Measurements from ENCODE around the gene ANO10.

The ANO10 gene

GRCh38 chr3:43406643-43407023, 215.2 kb downstream of the ANO10 start:
- DNase-seq = no peak

- no peak for DNase-seq
Measured at GRCh38 chr3:43405888-43406642, 215.7 kb downstream of the ANO10 start.

GRCh38 chr3:43400781-43401730, 220.8 kb downstream of the ANO10 start:
- no peak for DNase-seq

GRCh38 chr3:43400167-43400566, 221.6 kb downstream of the ANO10 start:
- no peak for DNase-seq

- DNase-seq = no peak
Measured at GRCh38 chr3:43399034-43399433, 222.8 kb downstream of the ANO10 start.

- DNase-seq = no peak
Measured at GRCh38 chr3:43394041-43394554, 227.7 kb downstream of the ANO10 start.

GRCh38 chr3:43391621-43392020, 230.2 kb downstream of the ANO10 start:
- no peak for DNase-seq

- DNase-seq = no peak
Measured at GRCh38 chr3:43390255-43390588, 231.6 kb downstream of the ANO10 start.

GRCh38 chr3:43389388-43390254, 232.2 kb downstream of the ANO10 start:
- no peak for DNase-seq

- no peak for DNase-seq
Measured at GRCh38 chr3:43388915-43389314, 232.9 kb downstream of the ANO10 start.

- no peak for DNase-seq
Measured at GRCh38 chr3:43388175-43388574, 233.6 kb downstream of the ANO10 start.

GRCh38 chr3:43379343-43379742, 242.5 kb downstream of the ANO10 start:
- no peak for DNase-seq

- peak; percentile 0 for DNase-seq
Measured at GRCh38 chr3:43378066-43378935, 243.5 kb downstream of the ANO10 start.

GRCh38 chr3:43373560-43373928, 248.3 kb downstream of the ANO10 start:
- no peak for DNase-seq

- no peak for DNase-seq
Measured at GRCh38 chr3:43372809-43373559, 248.8 kb downstream of the ANO10 start.

GRCh38 chr3:43372007-43372740, 249.6 kb downstream of the ANO10 start:
- no peak for DNase-seq

- DNase-seq = no peak
Measured at GRCh38 chr3:43371494-43371893, 250.3 kb downstream of the ANO10 start.

- DNase-seq = no peak
Measured at GRCh38 chr3:43370293-43370980, 251.4 kb downstream of the ANO10 start.

GRCh38 chr3:43369404-43370292, 252.2 kb downstream of the ANO10 start:
- DNase-seq = no peak
